Gastrocnemius medialis (tissue), 4 donors: ENCODE measurements around the gene HOMER2. TPM values are rescaled to one million over a fixed set of nuclear protein-coding genes. Genes with fewer than 3 reads are reported as not detected.

Experiments
- ATAC-seq, 2 donors: fragments of 150-250 bp; one replicate each; pipeline ENCODE4 v1.9.1; 2016
- DNase-seq, 2 donors: peaks; one replicate each; pipeline ENCODE4 v3.0.0-alpha.2; 2019
- H3K27ac ChIP-seq, 4 donors: fragments of 200-600 bp; sonication (generic); 1 replicate in 1 of 4; 2 replicates in 3 of 4; pipeline ENCODE4 v1.5.1; 2016 to 2018; ENCODE audit warnings: mild to moderate bottlenecking in 2 of 4, moderate library complexity in 1 of 4
- H3K27me3 ChIP-seq, 3 donors: fragments of 200-600 bp; sonication (generic) in 2 of 3; 1 replicate in 1 of 3; 2 replicates in 2 of 3; pipeline versions ENCODE4 v1.5.1 to v1.6.0; 2016 to 2019; ENCODE audit warnings: mild to moderate bottlenecking in 1 of 3, moderate library complexity in 1 of 3
- H3K36me3 ChIP-seq, 2 donors: fragments of 200-600 bp; sonication (generic) in 1 of 2; one replicate each; pipeline ENCODE4 v1.5.1; 2017 to 2018
- H3K4me1 ChIP-seq, 2 donors: fragments of 200-600 bp; sonication (generic) in 1 of 2; one replicate each; pipeline ENCODE4 v1.5.1; 2016 to 2017; ENCODE audit warnings: mild to moderate bottlenecking in 2 of 2
- H3K4me3 ChIP-seq, 4 donors: fragments of 200-600 bp; sonication (generic) in 3 of 4; 1 replicate in 1 of 4; 2 replicates in 3 of 4; pipeline ENCODE4 v1.5.1; 2016 to 2019; ENCODE audit warnings: mild to moderate bottlenecking in 2 of 4
- H3K9me3 ChIP-seq, 3 donors: fragments of 200-600 bp; sonication (generic) in 2 of 3; 1 replicate in 1 of 3; 2 replicates in 2 of 3; pipeline ENCODE4 v1.5.1; 2016 to 2019
- CTCF ChIP-seq, 5 experiments: fragments of 450-650 bp in 3 of 5; fragments of 200-600 bp in 2 of 5; sonication (generic) in 2 of 5; IDR thresholded peaks in 4 of 5; conservative IDR thresholded peaks in 1 of 5; 1 replicate in 4 of 5; 2 replicates in 1 of 5; pipeline ENCODE4 v1.5.1; 2016 to 2019; ENCODE audit warnings: antibody characterized with exemption in 5 of 5, mild to moderate bottlenecking in 3 of 5, moderate library complexity in 3 of 5
- POLR2A ChIP-seq, 2 donors: fragments of 450-650 bp; IDR thresholded peaks; one replicate each; pipeline ENCODE4 v1.6.1; 2017; ENCODE audit warnings: antibody characterized with exemption in 2 of 2, mild to moderate bottlenecking in 2 of 2, moderate library complexity in 2 of 2
- in situ Hi-C, 4 donors: fragments of 200-750 bp; cut with MboI; loops; one replicate each; pipeline versions ENCODE4 v1.15.0 to v1.8.0; 2017; ENCODE audit warnings: low sequenced_read_pairs in 4 of 4
- intact Hi-C: fragments of 100-400 bp; cut with DNase I; formaldehyde crosslinking; loops from one replicate; pipeline ENCODE4 v1.15.1; 2023; ENCODE audit warnings: low total_unique reads
- total RNA-seq, 4 donors: library from RNA; depleted of rRNA; stranded (reverse); fragments of >200 nt; gene quantifications; one replicate each; pipeline versions ENCODE4 v1.1.0 to v1.2.3, GENCODE V29; 2016

The HOMER2 gene
- total RNA-seq, 4 donors from 2014 or later = 51.6 to 132 (median 94.5) TPM

GRCh38 chr15:82890338-82890994 is 62.1 kb downstream of the HOMER2 start:
- DNase-seq = no peak
- Histone ChIP-seq H3K27ac (peak overlapping the region; percentile 44 to 77 (median 64)), H3K4me3 (no peak overlapping the region), H3K4me1 (peaks cover 16 to 26% of the 10 kb centered on the region in 2 donors), H3K36me3 (no peaks in the 10 kb centered on the region), H3K27me3 (no peaks in the 10 kb centered on the region), H3K9me3 (no peaks in the 10 kb centered on the region)
- ATAC-seq = peak; percentile 61 to 73
- intact Hi-C loops = no loop called here
- in situ Hi-C loops = no loop called here
- TF ChIP-seq CTCF (IDR thresholded peaks at IDR 0.05 in 4 of 5, conservative IDR thresholded peaks at IDR 0.05 in 1 of 5) (peak in 2 of 5 experiments; percentile 9 to 28), POLR2A (IDR thresholded peaks at IDR 0.05) (no peak)

GRCh38 chr15:82882273-82882928 is 70.1 kb downstream of the HOMER2 start:
- no peaks in the 10 kb centered on the region for H3K36me3 ChIP-seq
- H3K9me3 ChIP-seq = no peaks in the 10 kb centered on the region
- in situ Hi-C loops (no loop called here), intact Hi-C loops (no loop called here)
- no peaks in the 10 kb centered on the region for H3K27me3 ChIP-seq
- TF ChIP-seq CTCF (IDR thresholded peaks at IDR 0.05 in 4 of 5, conservative IDR thresholded peaks at IDR 0.05 in 1 of 5) (peak in 2 of 5 experiments; percentile 8 to 23), POLR2A (IDR thresholded peaks at IDR 0.05) (no peak)
- H3K4me3 ChIP-seq = no peak overlapping the region
- ATAC-seq (peak; percentile 92 to 95), DNase-seq (peak; percentile 71 to 81)
- H3K27ac ChIP-seq = peak overlapping the region; percentile 61 to 77 (median 69)
- H3K4me1 ChIP-seq = peaks cover 20 to 30% of the 10 kb centered on the region in 2 donors

- intact Hi-C loops (no loop called here), in situ Hi-C loops (no loop called here)
- peaks cover 21 to 31% of the 10 kb centered on the region in 2 donors for H3K4me1 ChIP-seq
- no peak overlapping the region for H3K4me3 ChIP-seq
- no peaks in the 10 kb centered on the region for H3K9me3 ChIP-seq
- TF ChIP-seq POLR2A (IDR thresholded peaks at IDR 0.05) (no peak), CTCF (IDR thresholded peaks at IDR 0.05 in 4 of 5, conservative IDR thresholded peaks at IDR 0.05 in 1 of 5) (no peak)
- ATAC-seq (peak; percentile 40 to 61), DNase-seq (no peak)
- no peaks in the 10 kb centered on the region for H3K27me3 ChIP-seq
- no peaks in the 10 kb centered on the region for H3K36me3 ChIP-seq
- H3K27ac ChIP-seq = peak overlapping the region; percentile 61 to 77 (median 69)
Measured at GRCh38 chr15:82881747-82882146, 70.8 kb downstream of the HOMER2 start.

GRCh38 chr15:82880704-82881103 is 71.8 kb downstream of the HOMER2 start:
- DNase-seq = peak in 1 of 2 donors; percentile 30
- Histone ChIP-seq H3K36me3 (no peaks in the 10 kb centered on the region), H3K9me3 (no peaks in the 10 kb centered on the region), H3K27ac (peak overlapping the region; percentile 61 to 77 (median 69)), H3K4me1 (peaks cover 21 to 33% of the 10 kb centered on the region in 2 donors), H3K4me3 (no peak overlapping the region), H3K27me3 (no peaks in the 10 kb centered on the region)
- intact Hi-C loops = no loop called here
- no peak for TF ChIP-seq CTCF (IDR thresholded peaks at IDR 0.05 in 4 of 5, conservative IDR thresholded peaks at IDR 0.05 in 1 of 5)
- TF ChIP-seq POLR2A (IDR thresholded peaks at IDR 0.05) = no peak
- ATAC-seq = peak; percentile 20 to 47
- in situ Hi-C loops = no loop called here
